RWPE1 (cell line): ENCODE data around the gene LGMN.

Source experiments
- CTCF ChIA-PET: fragments of 350-600 bp; sonication (Branson Sonifier 250); formaldehyde crosslinking; extraction: SDS; loops from one replicate; lab custom pipeline; 2021; lab: Yijun Ruan, JAX
- POLR2A ChIA-PET: fragments of 400-600 bp; formaldehyde crosslinking; extraction: SDS; loops from one replicate; lab custom pipeline; 2020; ENCODE audit warnings: antibody characterized with exemption; ENCODE audit not compliant: low non-redundant PET; lab: Yijun Ruan, JAX
- DNase-seq: peaks from one replicate; pipeline ENCODE4 v3.0.0; 2012; ENCODE audit warnings: low spot score
- H3K27ac ChIP-seq: fragments of 450-650 bp; 2 replicates; pipeline ENCODE4 v1.5.1; 2017
- CTCF ChIP-seq: fragments of 450-650 bp; conservative IDR thresholded peaks from 2 replicates; pipeline ENCODE4 v1.5.1; 2017; ENCODE audit warnings: low read depth, mild to moderate bottlenecking

Gene LGMN

DNA sequence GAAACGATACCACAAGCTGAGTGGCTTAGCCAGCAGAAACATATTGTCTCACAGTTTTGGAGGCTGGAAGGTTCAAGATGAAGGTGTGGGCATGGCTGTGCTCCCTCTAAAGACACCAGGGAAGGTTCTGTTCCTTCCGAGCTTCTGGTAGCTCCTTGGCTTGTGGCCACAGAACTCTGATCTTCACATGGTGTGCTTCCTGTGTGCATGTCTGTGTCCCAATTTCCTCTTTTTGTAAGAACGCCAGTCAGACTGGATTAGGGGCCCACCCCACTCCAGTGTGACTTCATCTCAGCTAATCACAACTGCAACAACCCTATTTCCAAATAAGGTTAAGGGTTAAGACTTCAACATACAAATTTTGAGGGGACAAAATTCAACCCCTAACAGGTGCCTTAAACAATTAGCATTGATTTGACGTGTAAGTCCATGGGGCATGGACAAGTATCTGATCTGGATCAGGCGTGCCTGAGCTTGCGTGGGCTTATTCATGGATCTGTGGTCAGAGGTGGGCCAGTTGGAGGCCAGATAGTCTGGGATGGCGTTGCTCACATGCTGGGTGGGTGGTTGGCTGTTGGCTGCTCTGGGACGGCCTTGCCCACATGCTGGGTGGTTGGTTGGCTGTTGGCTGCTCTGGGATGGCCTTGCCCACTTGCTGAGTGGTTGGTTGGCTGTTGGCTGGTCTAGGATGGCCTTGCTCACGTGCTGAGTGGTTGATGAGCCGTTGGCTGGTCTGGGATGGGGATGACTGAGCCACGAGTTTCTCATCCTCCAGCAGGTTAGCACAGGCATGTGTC is 88.5 kb downstream of the LGMN start:
- ChIA-PET POLR2A (no interaction called here), CTCF (no interaction called here)
- no peak for DNase-seq
- no peak overlapping the region for H3K27ac ChIP-seq
- no peak for TF ChIP-seq CTCF

GRCh38 chr14:92658684-92659083 is 89.7 kb downstream of the LGMN start:
- TF ChIP-seq CTCF: no peak
- no peak for DNase-seq
- ChIA-PET POLR2A (no interaction called here), CTCF (interaction anchor here (1.0 kb wide), 1 partner anchor 32 kb away, joined by 4 read pairs; no protein-coding TSS in a partner anchor)
- H3K27ac ChIP-seq: no peak overlapping the region

DNA sequence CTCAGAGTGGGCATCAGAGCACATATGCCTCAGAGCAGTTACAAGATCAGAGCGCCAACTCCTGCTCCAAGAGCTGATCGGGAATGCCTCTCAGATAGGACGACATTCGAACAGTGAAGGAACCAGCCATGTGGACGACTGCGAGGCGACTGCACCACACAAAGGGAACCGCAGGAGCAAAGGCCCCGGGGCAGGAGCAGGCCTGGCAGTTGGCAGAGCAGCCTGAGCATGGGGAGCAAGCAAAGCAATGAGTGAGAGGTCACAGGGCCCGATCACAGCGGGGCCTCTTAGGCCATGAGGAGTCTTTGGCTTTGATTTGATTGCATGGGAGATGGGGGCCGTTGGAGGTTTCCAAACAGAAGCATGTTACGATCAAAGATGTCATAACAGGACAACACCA is 90.3 kb downstream of the LGMN start:
- no peak for DNase-seq
- ChIA-PET CTCF (interaction anchor here (1.0 kb wide), 1 partner anchor 32 kb away, joined by 4 read pairs; no protein-coding TSS in a partner anchor), POLR2A (no interaction called here)
- H3K27ac ChIP-seq: no peak overlapping the region
- TF ChIP-seq CTCF: no peak

DNA sequence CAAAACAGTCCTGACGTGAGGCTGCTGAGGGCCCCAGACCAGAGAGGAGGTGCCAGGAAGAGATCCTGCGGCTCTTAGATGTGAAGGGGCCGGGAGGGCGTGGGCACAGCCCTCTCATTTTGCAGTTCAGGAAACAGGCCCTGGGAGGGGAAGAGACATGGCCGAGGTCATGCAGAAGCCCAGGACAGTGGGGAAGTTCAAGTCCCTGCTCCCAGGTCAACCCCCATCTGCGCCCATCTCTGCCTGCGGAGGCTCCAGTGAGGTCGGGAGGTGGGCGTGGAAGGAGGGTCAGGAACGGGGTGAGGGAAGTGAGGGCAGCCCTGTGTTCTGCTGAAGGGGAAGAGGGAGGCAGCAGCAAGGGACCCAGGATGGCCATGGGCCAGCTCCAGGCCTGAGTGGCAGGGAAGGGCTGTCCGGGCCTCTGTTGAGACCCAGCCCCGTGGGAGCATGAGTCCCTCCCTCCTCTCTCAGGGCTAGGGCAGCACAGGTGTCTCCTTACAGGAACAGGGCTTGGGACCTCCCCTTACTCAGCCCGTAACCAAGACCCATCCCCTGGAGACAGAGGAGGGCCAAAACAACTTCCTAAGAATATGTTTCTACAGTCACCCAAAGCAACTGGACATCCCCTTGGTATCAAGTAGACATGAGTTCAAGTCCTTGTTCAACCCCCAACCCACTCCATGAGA is 90.8 kb downstream of the LGMN start:
- ChIA-PET CTCF (interaction anchor here (1.0 kb wide), 1 partner anchor 33 kb away, joined by 4 read pairs; no protein-coding TSS in a partner anchor), POLR2A (no interaction called here)
- DNase-seq: no peak
- no peak overlapping the region for H3K27ac ChIP-seq
- no peak for TF ChIP-seq CTCF

DNA sequence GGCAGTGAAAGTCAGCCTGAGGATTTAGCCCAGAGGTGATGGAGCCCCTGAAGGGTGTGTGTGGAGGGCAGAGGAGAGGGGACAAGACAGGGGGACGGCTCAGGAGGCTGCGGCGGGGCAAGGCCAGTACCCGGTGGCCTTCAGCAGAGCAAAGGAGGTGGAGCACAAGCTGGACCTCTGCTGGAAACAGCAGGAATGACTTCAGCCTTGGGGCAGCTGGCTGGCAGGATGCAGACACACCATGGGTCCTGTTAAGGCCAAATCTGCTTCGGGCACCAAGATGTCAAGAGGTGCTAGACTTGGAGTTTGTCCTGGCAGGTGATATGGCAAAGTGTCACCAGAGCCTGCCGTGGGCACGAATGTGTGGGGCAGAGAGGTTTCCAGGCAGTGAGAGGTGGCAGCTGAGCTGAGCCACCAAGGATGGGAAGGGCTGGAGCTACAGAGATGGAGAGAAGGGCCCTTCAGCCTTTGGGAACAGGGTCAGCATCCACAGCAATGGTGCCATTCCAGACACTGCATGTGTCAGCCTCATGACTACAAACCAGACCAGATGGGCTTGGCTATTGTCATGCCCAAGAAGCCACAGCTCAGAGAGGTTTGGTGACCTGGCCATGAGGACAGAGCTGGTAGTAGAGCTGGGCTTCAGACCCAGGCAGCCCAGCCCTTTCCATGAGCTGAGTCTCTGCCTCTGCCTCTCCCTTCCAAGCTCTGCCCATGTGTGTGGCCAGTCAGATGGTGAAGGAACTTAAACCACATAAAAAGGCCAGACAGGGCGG is 91.9 kb downstream of the LGMN start:
- no peak for DNase-seq
- CTCF ChIA-PET: interaction anchor here (0.6 to 0.7 kb wide), 3 partner anchors 47 to 903 kb away, joined by 3 to 4 read pairs (median 3); no protein-coding TSS in a partner anchor
- H3K27ac ChIP-seq: no peak overlapping the region
- POLR2A ChIA-PET: no interaction called here
- no peak for TF ChIP-seq CTCF
